Esophagus muscularis mucosa (tissue), 3 donors: ENCODE data around the gene GUCY2D.

Source experiments
- CTCF ChIP-seq, 3 experiments: fragments of 200-600 bp in 2 of 3; fragments of 450-650 bp in 1 of 3; sonication (generic) in 2 of 3; IDR thresholded peaks; one replicate each; pipeline ENCODE4 v1.5.1; 2017 to 2019; ENCODE audit warnings: antibody characterized with exemption in 3 of 3, mild to moderate bottlenecking in 2 of 3, moderate library complexity in 1 of 3
- POLR2A ChIP-seq: fragments of 450-650 bp; IDR thresholded peaks from one replicate; pipeline ENCODE4 v1.6.1; 2017; ENCODE audit warnings: antibody characterized with exemption, moderate library complexity, mild to moderate bottlenecking, low read depth
- POLR2AphosphoS5 ChIP-seq, 2 donors: sonication (generic); formaldehyde crosslinking; IDR thresholded peaks; one replicate each; pipeline ENCODE4 v1.6.1; 2017; ENCODE audit warnings: antibody characterized with exemption in 2 of 2

GRCh38 chr17:8064561-8065019 is 62.2 kb downstream of the GUCY2D start:
- TF ChIP-seq POLR2A, result no peak
- TF ChIP-seq CTCF (IDR thresholded peaks at IDR 0.05), result no peak
- no peak for TF ChIP-seq POLR2AphosphoS5 (IDR thresholded peaks at IDR 0.05)
